Activated CD8-positive, alpha-beta memory T cell treated with anti-CD3 and anti-CD28 coated beads, Interleukin-2, amount 10 ng/mL, durations not matched to agents 7 days and 5 days (primary cell): ENCODE data around the gene SPTBN4. TPM values are rescaled to one million over a fixed set of nuclear protein-coding genes. Genes with fewer than 3 reads are reported as not detected.

Experiments used
- ATAC-seq: fragments of 150-1000 bp; cut with Tn5 transposase; one replicate; pipeline ENCODE4 v1.10.0; 2021; ENCODE audit warnings: moderate library complexity
- CTCF ChIA-PET: fragments of 350-600 bp; sonication (Branson Sonifier 250); formaldehyde crosslinking; loops from one replicate; lab custom pipeline; 2021; ENCODE audit warnings: antibody characterized with exemption; lab: Charles Lee
- DNase-seq: peaks from one replicate; pipeline ENCODE4 v3.0.0-alpha.2; 2020
- H3K27ac Mint-ChIP-seq: one replicate; pipeline ENCODE4 v1.8.0; 2021; ENCODE audit warnings: mild to moderate bottlenecking, mixed read lengths
- H3K27me3 Mint-ChIP-seq: one replicate; pipeline ENCODE4 v1.8.0; 2021; ENCODE audit warnings: mixed read lengths
- H3K36me3 Mint-ChIP-seq: one replicate; pipeline ENCODE4 v1.8.0; 2021; ENCODE audit warnings: mild to moderate bottlenecking, mixed read lengths
- H3K4me1 Mint-ChIP-seq: one replicate; pipeline ENCODE4 v1.8.0; 2021; ENCODE audit warnings: mixed read lengths
- H3K4me3 Mint-ChIP-seq: one replicate; pipeline ENCODE4 v1.8.0; 2021; ENCODE audit warnings: mild to moderate bottlenecking, moderate library complexity, mixed read lengths
- H3K9me3 Mint-ChIP-seq: one replicate; pipeline ENCODE4 v1.8.0; 2022; ENCODE audit warnings: low read depth, mixed read lengths
- total RNA-seq, 2 experiments: library from RNA; stranded (reverse); gene quantifications; one replicate each; pipeline ENCODE4 v1.2.3, GENCODE V29; 2021

SPTBN4 gene
- total RNA-seq: under 1 TPM; 0.30 to 0.44 TPM

DNA sequence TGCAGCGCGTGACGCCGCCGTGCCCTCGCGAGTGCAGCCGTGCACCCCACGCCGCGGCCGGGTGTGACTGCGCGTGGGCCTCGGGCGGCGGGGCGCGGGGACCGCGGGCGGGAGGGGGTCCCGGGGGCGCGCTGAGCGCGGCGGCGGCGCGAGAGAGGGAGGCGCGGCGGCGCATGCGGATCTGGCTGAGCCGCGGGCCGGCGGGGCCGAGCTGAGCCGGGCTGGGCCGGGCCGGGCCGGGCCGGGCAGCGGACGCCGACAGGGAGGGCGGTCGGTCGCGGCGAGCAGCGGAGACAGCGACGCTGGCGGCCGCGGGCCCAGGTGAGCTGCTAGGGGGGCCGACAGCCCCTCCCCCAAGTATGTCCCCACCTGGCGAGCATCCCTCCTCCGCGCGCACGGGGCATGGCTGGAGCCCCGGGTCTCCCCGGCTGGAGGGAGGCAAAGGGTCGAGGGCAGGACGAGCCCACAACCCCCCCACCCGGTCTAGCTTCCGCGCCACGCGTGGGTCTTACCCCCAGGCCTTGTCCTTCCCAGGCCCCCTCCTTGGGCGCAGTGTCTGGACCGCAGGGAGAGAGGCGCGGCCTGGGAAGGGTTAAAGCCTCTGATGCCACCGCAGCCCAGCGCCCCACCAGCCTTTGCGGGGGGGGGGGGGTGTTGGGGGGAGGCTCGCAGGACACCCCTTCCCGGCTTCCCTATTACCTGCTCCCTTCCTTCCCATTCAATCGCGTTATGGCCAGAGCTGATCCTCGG is at the start of gene SPTBN4:
TSS of gene SPTBN4 (plus strand) at position 17 of the 750 bp plus-strand sequence. CDS start 5,621 bp downstream, outside the sequence.
- H3K9me3 Mint-ChIP-seq: no peaks in the 10 kb centered on the region
- H3K4me3 Mint-ChIP-seq: peak within 1 kb of the TSS; percentile 79
- CTCF ChIA-PET: interaction anchor here (0.8 to 3.8 kb wide), 3 partner anchors 11 to 162 kb away, joined by 4 to 21 read pairs (median 4); no protein-coding TSS in a partner anchor
- ATAC-seq (no peak), DNase-seq (no peak)
- H3K27ac Mint-ChIP-seq: peak within 1 kb of the TSS; percentile 34
- no peaks in the 10 kb centered on the region for H3K36me3 Mint-ChIP-seq
- peaks cover 23% of the 10 kb centered on the region for H3K27me3 Mint-ChIP-seq
- peaks cover 34% of the 10 kb centered on the region for H3K4me1 Mint-ChIP-seq

DNA sequence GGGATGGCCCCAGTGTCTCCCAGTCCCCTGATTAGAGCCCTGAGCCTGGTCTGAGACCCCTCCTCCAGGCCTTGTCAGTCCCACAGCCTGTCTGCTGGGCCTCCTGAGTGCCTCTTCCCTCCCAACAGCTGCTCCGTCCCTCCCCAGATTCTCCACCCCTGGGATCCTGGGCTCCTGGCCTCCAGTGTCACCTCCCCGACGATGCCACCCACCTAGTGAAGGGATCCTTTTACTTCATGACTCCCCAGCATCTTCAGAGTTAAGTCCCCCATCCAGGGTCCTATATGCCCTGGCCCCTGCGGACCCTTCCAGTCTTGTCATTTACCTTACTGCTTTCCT is 49.2 kb upstream of the SPTBN4 start:
- no peak for DNase-seq
- CTCF ChIA-PET: interaction anchor here (0.6 to 2.1 kb wide), 3 partner anchors 9 to 112 kb away, joined by 3 to 6 read pairs (median 4); partner anchors contain the start of gene SERTAD1
- H3K4me3 Mint-ChIP-seq: no peak overlapping the region
- ATAC-seq: no peak
- no peaks in the 10 kb centered on the region for H3K27me3 Mint-ChIP-seq
- peak overlapping the region; percentile 73 for H3K27ac Mint-ChIP-seq
- H3K36me3 Mint-ChIP-seq: peaks cover 5% of the 10 kb centered on the region
- H3K4me1 Mint-ChIP-seq: peaks cover 41% of the 10 kb centered on the region
- no peaks in the 10 kb centered on the region for H3K9me3 Mint-ChIP-seq

DNA sequence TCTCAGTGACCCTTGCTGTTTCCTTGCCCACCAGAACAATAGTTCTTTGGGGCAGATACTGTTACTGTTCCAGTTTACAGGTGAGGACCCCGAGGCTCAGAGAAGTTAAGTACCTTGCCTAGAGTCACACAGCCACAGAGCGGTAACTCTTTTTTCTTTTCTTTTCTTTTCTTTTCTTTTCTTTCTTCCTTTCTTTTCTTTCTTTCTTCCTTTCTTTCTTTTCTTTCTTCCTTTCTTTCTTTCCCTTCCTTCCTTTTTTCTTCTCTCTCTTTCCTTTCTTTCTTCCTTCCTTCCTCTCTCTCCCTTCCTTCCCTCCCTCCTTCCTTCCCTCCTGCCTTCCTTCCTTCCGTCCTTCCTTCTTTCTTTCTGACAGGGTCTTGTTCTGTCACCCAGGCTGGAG is 48.8 kb upstream of the SPTBN4 start:
- Mint-ChIP-seq H3K36me3 (peaks cover 5% of the 10 kb centered on the region), H3K4me3 (no peak overlapping the region), H3K9me3 (no peaks in the 10 kb centered on the region), H3K27ac (peak overlapping the region; percentile 73), H3K27me3 (no peaks in the 10 kb centered on the region), H3K4me1 (peaks cover 41% of the 10 kb centered on the region)
- no peak for ATAC-seq
- CTCF ChIA-PET: interaction anchor here (1.1 to 2.1 kb wide), 2 partner anchors 10 to 44 kb away, joined by 4 to 6 read pairs; no protein-coding TSS in a partner anchor
- no peak for DNase-seq

DNA sequence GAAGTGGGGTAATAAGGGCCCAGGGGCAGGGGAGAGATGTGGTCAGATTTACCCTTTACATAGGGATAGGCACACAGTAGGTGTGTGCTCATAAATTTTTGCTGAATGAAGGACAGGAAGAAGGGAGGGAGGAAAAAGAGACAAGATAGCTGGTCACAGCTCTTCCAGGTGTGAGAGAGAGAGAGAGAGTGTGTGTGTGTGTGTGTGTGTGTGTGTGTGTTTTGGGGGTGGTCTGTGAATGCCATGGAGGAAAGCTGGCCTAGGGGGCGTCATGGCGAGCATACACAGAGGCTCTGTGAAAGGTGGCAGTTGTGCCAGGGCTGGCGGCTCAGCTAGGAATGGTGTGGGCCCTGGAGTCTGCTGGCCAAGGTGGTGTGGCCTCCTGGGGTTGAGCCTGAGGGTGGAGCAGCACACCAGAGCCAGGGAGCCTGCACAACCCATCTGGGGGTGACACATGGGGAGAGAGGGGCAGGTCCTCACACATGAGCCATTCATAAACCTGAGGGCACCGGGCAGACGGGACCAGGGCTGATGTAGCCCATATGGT is 47.7 kb upstream of the SPTBN4 start:
- no peak for DNase-seq
- peaks cover 40% of the 10 kb centered on the region for H3K4me1 Mint-ChIP-seq
- H3K36me3 Mint-ChIP-seq: peaks cover 5% of the 10 kb centered on the region
- no peak overlapping the region for H3K4me3 Mint-ChIP-seq
- H3K9me3 Mint-ChIP-seq: no peaks in the 10 kb centered on the region
- CTCF ChIA-PET: interaction anchor here (1.1 to 1.2 kb wide), 2 partner anchors 23 to 43 kb away, joined by 3 to 4 read pairs; no protein-coding TSS in a partner anchor
- no peak overlapping the region for H3K27ac Mint-ChIP-seq
- no peak for ATAC-seq
- H3K27me3 Mint-ChIP-seq: no peaks in the 10 kb centered on the region

DNA sequence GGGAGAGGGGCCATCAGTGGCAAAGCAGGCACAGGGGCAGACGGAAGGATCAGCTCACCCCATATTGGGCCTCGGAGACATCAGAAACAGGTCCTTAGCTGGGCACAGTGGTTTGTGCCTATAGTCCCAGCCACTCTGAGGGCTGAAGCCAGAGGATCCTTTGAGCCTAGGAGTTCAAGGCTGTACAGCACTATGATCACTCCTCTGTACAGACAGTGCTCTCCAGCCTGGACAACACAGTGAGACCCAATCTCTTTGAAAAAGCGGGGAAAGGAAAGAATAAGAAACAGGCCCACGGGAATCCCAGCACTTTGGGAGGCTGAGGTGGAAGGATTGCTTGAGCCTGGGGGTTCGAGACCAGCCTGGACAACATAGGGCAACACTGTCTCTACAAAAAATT is 47.0 kb upstream of the SPTBN4 start:
- Mint-ChIP-seq H3K27me3 (no peaks in the 10 kb centered on the region), H3K27ac (peak overlapping the region; percentile 31), H3K4me3 (peak overlapping the region; percentile 17), H3K36me3 (peaks cover 9% of the 10 kb centered on the region), H3K4me1 (peaks cover 45% of the 10 kb centered on the region), H3K9me3 (no peaks in the 10 kb centered on the region)
- ATAC-seq (no peak), DNase-seq (no peak)
- CTCF ChIA-PET: interaction anchor here (1.0 to 5.8 kb wide), 20 partner anchors 9 to 215 kb away, joined by 3 to 57 read pairs (median 7); partner anchors contain the start of genes AKT2, BLVRB, C19orf47 and LTBP4

DNA sequence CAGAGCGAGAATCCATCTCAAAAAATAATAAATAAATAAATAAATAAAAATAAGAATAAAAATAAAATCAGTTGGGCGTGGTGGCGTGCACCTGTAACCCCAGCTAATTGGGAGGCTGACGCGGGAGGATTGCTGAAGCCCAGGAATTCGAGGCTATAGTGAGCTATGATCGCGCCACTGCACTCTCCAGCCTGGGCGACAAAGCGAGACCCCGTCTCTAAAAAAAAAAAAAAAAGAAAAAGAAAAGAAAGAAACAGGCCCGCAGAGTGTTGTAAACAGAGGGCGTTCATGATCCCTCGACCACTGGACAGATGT is 46.4 kb upstream of the SPTBN4 start:
- peak overlapping the region; percentile 92 for H3K27ac Mint-ChIP-seq
- H3K4me1 Mint-ChIP-seq: peaks cover 45% of the 10 kb centered on the region
- DNase-seq (no peak), ATAC-seq (no peak)
- peaks cover 11% of the 10 kb centered on the region for H3K36me3 Mint-ChIP-seq
- H3K4me3 Mint-ChIP-seq: peak overlapping the region; percentile 76
- CTCF ChIA-PET: interaction anchor here (0.6 to 5.8 kb wide), 31 partner anchors 8 to 334 kb away, joined by 3 to 57 read pairs (median 6); partner anchors contain the start of genes AKT2, BLVRB, C19orf47 and LTBP4
- no peaks in the 10 kb centered on the region for H3K9me3 Mint-ChIP-seq
- H3K27me3 Mint-ChIP-seq: no peaks in the 10 kb centered on the region

DNA sequence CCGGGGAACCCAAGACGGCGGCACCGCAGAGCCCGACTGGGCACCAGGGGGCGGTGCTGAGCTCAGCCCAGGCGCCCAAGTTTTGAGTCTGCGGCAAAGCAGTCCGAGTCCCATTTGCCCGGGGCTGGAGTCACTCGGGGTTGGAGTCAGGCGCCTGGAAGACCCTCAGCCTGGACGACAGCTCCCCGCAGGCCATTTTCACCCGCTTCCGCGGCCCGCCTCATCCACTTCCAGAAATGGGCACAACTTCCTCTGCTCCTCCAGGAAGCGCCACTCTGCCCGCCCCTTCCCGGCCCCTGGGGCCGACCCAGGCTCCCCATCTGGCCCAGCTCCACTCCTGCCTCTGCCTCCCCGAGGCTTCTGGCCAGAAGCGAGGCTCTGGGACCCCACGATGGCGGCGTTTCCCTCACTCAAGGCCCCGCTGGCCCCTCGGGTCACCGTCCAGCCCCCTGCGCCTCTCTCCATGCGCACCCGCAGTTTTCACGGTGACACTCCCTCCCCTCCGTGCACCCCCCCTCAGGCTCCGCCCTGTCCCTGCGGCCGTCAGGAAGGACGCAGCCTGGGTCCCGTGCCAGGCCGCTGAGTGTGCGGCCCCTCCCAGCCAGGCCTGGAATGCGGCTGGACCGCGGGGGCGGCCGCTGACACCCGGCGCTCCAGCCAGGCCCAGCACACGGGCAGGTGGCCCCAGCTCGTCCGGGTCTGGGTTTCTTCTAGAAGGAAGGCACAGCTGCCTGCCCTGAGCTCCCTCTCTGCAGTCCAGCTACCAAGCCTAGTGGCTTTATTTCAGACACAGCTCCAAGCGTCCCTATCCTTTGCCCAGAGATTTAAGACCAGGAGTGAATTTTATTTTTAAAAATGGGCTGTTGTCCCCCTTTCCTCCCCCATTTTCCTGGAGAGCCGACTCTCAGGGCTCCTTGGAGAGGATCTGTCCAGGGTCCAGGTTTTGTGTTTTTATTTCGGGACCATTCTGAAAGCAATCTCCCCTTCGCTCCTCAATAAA is 45.7 kb upstream of the SPTBN4 start:
- CTCF ChIA-PET: interaction anchor here (0.6 to 5.8 kb wide), 32 partner anchors 8 to 334 kb away, joined by 3 to 57 read pairs (median 6); partner anchors contain the start of genes AKT2, BLVRB, C19orf47 and LTBP4

DNA sequence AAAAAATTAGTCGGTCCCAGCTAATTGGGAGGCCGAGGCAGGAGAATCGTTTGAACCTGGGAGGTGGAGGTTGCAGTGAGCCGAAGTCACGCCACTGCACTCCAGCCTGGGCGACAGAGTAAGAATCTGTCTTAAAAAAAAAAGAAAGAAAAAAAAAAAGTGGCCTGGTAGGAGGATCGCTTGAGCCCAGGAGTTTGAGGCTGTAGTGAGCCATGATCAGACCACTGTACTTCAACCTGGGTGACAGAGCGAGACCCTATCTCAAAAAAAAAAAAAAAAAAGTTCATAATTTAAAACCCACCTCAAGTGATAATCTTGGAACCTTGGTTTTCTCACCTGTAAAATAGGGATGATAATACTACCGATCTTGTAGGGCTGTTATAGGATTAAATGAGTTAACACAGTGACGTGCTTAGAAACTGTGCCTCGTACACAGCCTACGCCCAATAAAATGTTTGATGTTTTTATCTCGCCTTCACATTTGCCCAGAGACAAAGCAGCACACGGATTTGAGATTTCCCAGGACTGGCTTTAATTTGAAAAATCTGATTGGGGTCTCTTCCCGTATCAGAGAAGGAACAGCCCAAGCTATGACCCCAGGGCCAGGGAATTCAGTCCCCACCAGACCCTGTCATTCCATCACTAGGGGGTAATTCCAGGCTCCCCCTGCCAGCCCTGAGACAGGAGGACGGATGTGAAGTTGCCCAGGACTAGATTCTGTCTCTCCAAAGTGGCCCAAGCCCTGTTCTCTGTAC is 44.6 kb upstream of the SPTBN4 start:
- Mint-ChIP-seq H3K27ac (peak overlapping the region; percentile 92), H3K4me1 (peaks cover 35% of the 10 kb centered on the region), H3K36me3 (peaks cover 11% of the 10 kb centered on the region), H3K27me3 (no peaks in the 10 kb centered on the region), H3K9me3 (no peaks in the 10 kb centered on the region), H3K4me3 (peak overlapping the region; percentile 76)
- no peak for DNase-seq
- CTCF ChIA-PET: interaction anchor here (1.2 to 5.8 kb wide), 6 partner anchors 10 to 140 kb away, joined by 3 to 57 read pairs (median 10); partner anchors contain the start of genes BLVRB and SERTAD3
- ATAC-seq: no peak

More for the DNA sequence above, 45.7 kb upstream of the SPTBN4 start:
- Mint-ChIP-seq H3K4me3 (peak overlapping the region; percentile 76), H3K36me3 (peaks cover 11% of the 10 kb centered on the region), H3K27me3 (no peaks in the 10 kb centered on the region), H3K27ac (peak overlapping the region; percentile 92), H3K4me1 (peaks cover 41% of the 10 kb centered on the region), H3K9me3 (no peaks in the 10 kb centered on the region)
- ATAC-seq: peak; percentile 53
- DNase-seq: peak; percentile 79

DNA sequence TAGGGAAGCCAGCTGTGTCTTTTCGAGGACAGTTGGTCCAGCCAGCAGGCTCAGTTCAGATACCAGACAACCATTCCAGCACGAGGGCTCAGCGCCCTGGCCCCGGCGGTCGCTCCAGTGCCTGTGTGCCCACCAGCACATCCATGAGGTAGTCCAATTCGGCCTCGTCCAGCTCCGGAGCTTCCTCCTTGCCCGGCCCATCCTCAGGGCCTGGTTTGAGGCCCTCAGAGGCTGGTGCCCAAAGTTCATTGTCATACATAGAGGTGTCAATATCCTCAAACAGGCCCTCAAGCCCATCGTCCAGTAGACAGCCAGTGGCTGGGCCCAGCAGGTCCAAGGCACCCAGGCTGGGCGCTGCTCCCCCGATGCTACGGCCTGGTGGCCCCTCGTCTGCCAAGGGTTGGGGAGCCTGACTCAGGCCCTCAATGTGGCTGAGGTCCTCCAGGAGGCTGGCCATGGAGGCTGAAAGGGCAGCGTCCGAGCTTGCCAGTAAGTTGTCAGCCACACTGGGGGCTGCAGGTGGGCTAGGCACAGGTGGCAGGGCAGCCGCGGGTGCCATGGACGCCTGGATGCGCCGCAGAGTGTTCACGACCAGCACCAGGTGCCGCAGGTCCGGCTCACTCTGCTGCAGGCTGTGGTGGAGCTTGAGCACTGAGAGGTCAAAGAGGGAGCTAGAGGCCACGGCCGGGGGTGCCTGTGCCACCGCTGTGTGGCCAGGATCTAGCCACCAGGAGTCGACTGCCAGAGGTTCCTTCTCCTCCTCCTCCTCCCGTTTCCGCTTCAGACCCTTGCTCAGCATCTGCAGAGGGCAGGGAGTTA is 43.8 kb upstream of the SPTBN4 start:
- ATAC-seq: no peak
- peaks cover 27% of the 10 kb centered on the region for H3K4me1 Mint-ChIP-seq
- no peaks in the 10 kb centered on the region for H3K9me3 Mint-ChIP-seq
- H3K36me3 Mint-ChIP-seq: peaks cover 11% of the 10 kb centered on the region
- CTCF ChIA-PET: interaction anchor here (1.0 to 5.8 kb wide), 3 partner anchors 14 to 41 kb away, joined by 3 to 57 read pairs (median 13); partner anchors contain the start of genes BLVRB and SERTAD3
- H3K27ac Mint-ChIP-seq: no peak overlapping the region
- no peaks in the 10 kb centered on the region for H3K27me3 Mint-ChIP-seq
- no peak overlapping the region for H3K4me3 Mint-ChIP-seq
- DNase-seq: no peak

DNA sequence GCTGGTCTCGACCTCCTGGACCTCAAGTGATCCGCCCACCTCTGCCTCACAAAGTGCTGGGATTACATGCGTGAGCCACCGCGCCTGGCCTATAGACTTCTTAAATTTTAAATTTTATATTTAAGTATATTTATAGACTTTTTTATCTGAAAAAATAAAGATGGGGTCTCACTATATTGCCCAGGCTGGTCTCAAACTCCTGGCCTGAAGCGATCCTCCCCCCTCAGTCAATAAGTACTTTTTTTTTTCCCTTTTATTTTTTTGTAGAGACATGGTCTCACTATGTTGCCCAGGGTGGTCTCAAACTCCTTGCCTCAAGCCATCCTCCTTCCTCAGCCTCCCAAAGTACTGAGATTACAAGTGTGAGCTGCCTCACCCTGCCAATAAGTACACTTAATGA is 42.9 kb upstream of the SPTBN4 start:
- CTCF ChIA-PET: interaction anchor here (1.0 to 5.8 kb wide), 6 partner anchors 11 to 40 kb away, joined by 3 to 57 read pairs (median 3); partner anchors contain the start of genes BLVRB, PRX and SERTAD3
- Mint-ChIP-seq H3K4me1 (peaks cover 25% of the 10 kb centered on the region), H3K27me3 (no peaks in the 10 kb centered on the region), H3K36me3 (peaks cover 11% of the 10 kb centered on the region), H3K4me3 (peak overlapping the region; percentile 94), H3K27ac (peak overlapping the region; percentile 70), H3K9me3 (no peaks in the 10 kb centered on the region)
- DNase-seq (no peak), ATAC-seq (no peak)

DNA sequence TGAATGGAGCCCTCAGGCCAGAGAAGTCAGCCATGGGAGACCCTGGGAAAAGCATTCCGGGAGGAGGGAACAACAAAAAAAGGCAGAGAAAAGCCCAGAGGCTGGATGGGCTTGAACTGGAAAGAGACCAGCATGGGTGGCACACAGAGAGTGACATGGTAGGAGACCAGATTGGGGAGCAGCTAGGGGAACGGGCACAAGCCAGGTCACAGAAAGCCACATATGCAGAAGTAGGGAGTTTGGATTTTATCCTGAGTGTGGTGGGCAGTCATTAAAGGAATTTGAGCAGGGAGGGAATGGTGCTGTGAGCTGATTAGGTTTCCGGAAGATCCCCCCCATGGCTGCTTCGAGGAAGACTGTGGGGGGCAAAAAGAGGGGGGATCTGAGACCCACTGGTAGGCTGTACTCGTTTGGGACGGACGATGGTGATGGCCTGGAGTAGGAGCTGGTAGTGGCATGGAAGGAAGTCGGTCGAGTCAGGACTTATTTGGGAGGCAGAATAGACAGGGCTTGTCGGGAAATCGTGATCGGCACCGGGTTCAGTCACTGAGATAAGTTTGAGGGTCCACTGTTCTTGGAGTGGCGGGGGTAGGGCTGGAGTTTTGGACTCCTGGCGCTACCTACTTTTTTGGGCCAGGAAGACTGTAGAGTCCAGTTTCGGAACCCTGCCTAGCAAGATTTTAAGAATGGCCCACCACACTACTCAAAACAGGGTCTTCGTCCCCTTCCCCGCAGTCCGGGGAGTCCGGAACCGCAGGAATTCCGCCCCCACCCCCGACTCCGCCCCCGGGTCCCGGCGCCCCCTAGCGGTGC is 42.0 kb upstream of the SPTBN4 start:
- Mint-ChIP-seq H3K27me3 (no peaks in the 10 kb centered on the region), H3K4me3 (peak overlapping the region; percentile 94), H3K9me3 (no peaks in the 10 kb centered on the region), H3K36me3 (peaks cover 11% of the 10 kb centered on the region), H3K4me1 (peaks cover 22% of the 10 kb centered on the region), H3K27ac (peak overlapping the region; percentile 96)
- CTCF ChIA-PET: interaction anchor here (0.6 to 5.8 kb wide), 9 partner anchors 8 to 391 kb away, joined by 3 to 57 read pairs (median 3); partner anchors contain the start of genes BLVRB, PRX and SERTAD3
- ATAC-seq: no peak
- peak; percentile 55 for DNase-seq
